Heart right ventricle (tissue), 16 donors: ENCODE data around the gene RAF1. TPM values are rescaled to one million over a fixed set of nuclear protein-coding genes. Genes with fewer than 3 reads are reported as not detected.

ENCODE experiments used
- ATAC-seq, 8 donors: fragments of 200-7000 bp; cut with Tn5 transposase; one replicate each; pipeline ENCODE4 v1.9.1; 2020; ENCODE audit warnings: mild to moderate bottlenecking in 8 of 8, moderate library complexity in 8 of 8, moderate number of reproducible peaks in 1 of 8
- DNase-seq, 2 donors: peaks; one replicate each; pipeline ENCODE4 v3.0.0-alpha.2; 2020
- H3K27ac ChIP-seq, 10 donors: fragments of 200-600 bp; sonication (generic) in 2 of 10; one replicate each; pipeline versions ENCODE4 v1.5.0 to v1.8.0; 2020 to 2022; ENCODE audit warnings: mild to moderate bottlenecking in 3 of 10
- H3K27me3 ChIP-seq, 7 donors: fragments of 200-600 bp; one replicate each; pipeline ENCODE4 v1.8.0; 2021 to 2022; ENCODE audit warnings: mild to moderate bottlenecking in 2 of 7
- H3K36me3 ChIP-seq, 9 donors: fragments of 200-600 bp; sonication (generic) in 1 of 9; one replicate each; pipeline versions ENCODE4 v1.5.0 to v1.8.0; 2020 to 2022; ENCODE audit warnings: mild to moderate bottlenecking in 2 of 9
- H3K4me1 ChIP-seq, 9 donors: fragments of 200-600 bp; sonication (generic) in 1 of 9; one replicate each; pipeline versions ENCODE4 v1.5.0 to v1.8.0; 2020 to 2022; ENCODE audit warnings: mild to moderate bottlenecking in 4 of 9
- H3K4me3 ChIP-seq, 10 donors: fragments of 200-600 bp; sonication (generic) in 2 of 10; one replicate each; pipeline versions ENCODE4 v1.5.0 to v1.8.0; 2020 to 2022; ENCODE audit warnings: mild to moderate bottlenecking in 7 of 10, moderate library complexity in 2 of 10
- H3K9me3 ChIP-seq, 11 donors: fragments of 200-600 bp in 10 of 11; sonication (generic) in 2 of 11; one replicate each; pipeline versions ENCODE4 v1.5.0 to v1.8.0; 2013 to 2022; ENCODE audit warnings: mild to moderate bottlenecking in 2 of 11, control low read depth in 1 of 11, moderate library complexity in 1 of 11
- CTCF ChIP-seq, 9 donors: fragments of 200-600 bp; sonication (generic) in 2 of 9; IDR thresholded peaks; one replicate each; pipeline versions ENCODE4 v1.5.0 to v1.8.0; 2021 to 2022; ENCODE audit warnings: antibody characterized with exemption in 9 of 9, mild to moderate bottlenecking in 5 of 9, moderate library complexity in 1 of 9
- WGBS, 2 donors: extraction: QIAGEN DNeasy Blood & Tissue Kit; methylation state at CpG; one replicate each; pipeline ENCODE4 v1.1.7; 2013; ENCODE audit warnings: inconsistent platforms in 1 of 2; 5-methylcytosine and 5-hydroxymethylcytosine counted together
- intact Hi-C, 10 donors: fragments of 100-400 bp; cut with DNase I; formaldehyde crosslinking; loops; one replicate each; pipeline versions ENCODE4 v1.11.1 to v1.14.2; 2022
- polyA plus RNA-seq, 2 donors: library from polyadenylated mRNA; stranded (reverse); fragments of 200-250 nt; gene quantifications; one replicate each; pipeline ENCODE4 v1.2.3, GENCODE V29; 2013
- total RNA-seq, 10 donors: library from RNA; stranded (reverse); fragmentation: NEBNext Ultra II Directional in 3 of 10; extraction: Animal tissue kit (Norgen Biotek cat#: 25700) in 3 of 10; gene quantifications; one replicate each; pipeline versions ENCODE4 v1.2.1 to v1.2.4, GENCODE V29; 2021 to 2023
- donor health status: Arrhythmogenic right ventricular cardiomyopathy.
- donor health status: ischemic (EF 13 %, LVEDD 7.1; RV severe dilation, severe dysfunction).
- donor health status: healthy with polysubstance abuse.
- donor health status: DM: no; HTN: yes; CAD: no.
- donor health status: DM: no; HTN: no; CAD: no.
- donor health status: ischemic (EF 25% LVEDD 6.9; RV normal size, moderate dysfunction).
- donor health status: ischemic (EF 25% LVEDD 5.7; RV mildly dilated, moderate dysfunction).
- donor health status: healthy.
- donor health status: DM: yes; HTN: yes; CAD: no.
- donor health status: Ischemic cardiomyopathy.
- donor health status: ischemic (EF 35%, LVEDD 5.7; RV mildly dilated, moderate dysfunction).
- donor health status: nonischemic (EF 11% LVEDD 7.7; RV severe dilation, severe dysfunction).
- donor health status: DM: yes; HTN: yes; CAD: no.
- donor health status: PGD.
- donor health status: ischemic (EF 29% LVEDD 5.4; RV normal size, mild dysfunction).
- donor health status: nonischemic (EF 23%, LVEDD 6.1; RV moderate dilation, normal function).

The RAF1 gene
- total and polyA plus RNA-seq, 12 donors, result 65.4 to 193 (median 123) TPM

DNA sequence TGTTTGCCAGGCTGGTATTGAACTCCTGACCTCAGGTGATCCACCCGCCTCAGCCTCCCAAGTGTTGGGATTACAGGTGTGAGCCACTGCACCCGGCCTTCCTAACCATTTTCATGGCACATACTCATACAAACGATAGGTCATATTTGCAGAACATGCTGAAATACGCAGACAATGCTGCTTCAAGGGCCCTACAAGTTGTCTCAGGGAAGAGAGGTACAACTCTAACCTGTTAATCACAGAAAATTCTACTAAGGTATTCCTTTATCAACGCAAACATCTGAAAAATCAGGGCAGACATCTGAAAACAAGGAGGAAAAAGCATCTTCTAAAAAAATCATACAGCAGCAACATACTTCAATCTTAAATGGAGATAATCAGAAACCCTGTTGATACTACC, 39.9 kb downstream of the RAF1 start:
- TF ChIP-seq CTCF (IDR thresholded peaks at IDR 0.05), result no peak
- Histone ChIP-seq H3K36me3 (no peaks in the 10 kb centered on the region), H3K4me3 (no peak overlapping the region), H3K4me1 (peaks cover 7 to 76% (median 56%) of the 10 kb centered on the region in 9 donors), H3K9me3 (no peaks in the 10 kb centered on the region), H3K27ac (no peak overlapping the region), H3K27me3 (no peaks in the 10 kb centered on the region)
- ATAC-seq (no peak), DNase-seq (no peak)
- intact Hi-C loops, result no loop called here
- 87 to 88% methylated on average over 5 of the region's 5 CpGs for WGBS, 2 donors

DNA sequence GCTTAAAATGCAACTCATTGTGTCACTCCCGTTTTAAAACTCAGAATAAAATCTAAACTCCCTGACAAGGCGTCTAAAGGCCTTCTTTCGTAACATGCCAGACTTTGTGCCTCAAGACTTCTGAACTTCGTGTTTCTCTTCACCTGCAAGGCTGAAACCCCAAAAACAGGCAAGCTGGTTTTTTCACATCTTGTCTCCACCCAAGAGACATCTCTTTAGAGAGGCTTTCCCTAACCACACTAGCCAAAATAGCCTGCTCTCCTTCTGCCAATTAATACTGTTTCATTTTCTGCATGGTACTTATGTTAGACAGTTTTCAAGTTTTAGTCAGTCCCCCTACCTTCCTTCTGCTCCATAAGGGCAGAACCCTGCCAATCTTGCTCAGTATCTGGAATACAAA, 41.6 kb downstream of the RAF1 start:
- WGBS, 2 donors, result 60 to 62% methylated on average over 4 of the region's 4 CpGs
- no peak for TF ChIP-seq CTCF (IDR thresholded peaks at IDR 0.05)

DNA sequence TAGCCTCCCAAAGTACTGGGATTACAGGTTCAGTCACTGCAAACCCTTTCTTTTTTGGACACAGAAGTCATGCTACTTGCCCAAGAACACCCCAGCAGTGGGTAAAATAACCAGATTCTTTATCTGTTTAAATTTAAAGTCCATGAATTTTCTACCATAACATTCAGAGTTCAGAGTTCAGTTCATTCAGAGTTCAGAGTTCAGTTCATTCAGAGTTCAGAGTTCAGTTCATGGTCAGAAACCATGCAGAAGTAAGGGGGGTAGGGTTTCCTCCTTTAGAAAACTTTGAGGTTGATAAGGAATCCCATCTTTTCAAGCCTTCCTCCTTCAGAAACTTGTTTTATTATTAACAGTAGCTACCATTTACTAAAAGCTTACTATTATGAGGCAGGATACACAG, 43.2 kb downstream of the RAF1 start:
- Histone ChIP-seq H3K36me3 (peaks cover 0 to 31% (median 15%) of the 10 kb centered on the region in 9 donors), H3K27ac (no peak overlapping the region), H3K27me3 (no peaks in the 10 kb centered on the region), H3K9me3 (no peaks in the 10 kb centered on the region), H3K4me3 (no peak overlapping the region), H3K4me1 (peaks cover 3 to 47% (median 36%) of the 10 kb centered on the region in 9 donors)
- intact Hi-C loops, result no loop called here
- no peak for TF ChIP-seq CTCF (IDR thresholded peaks at IDR 0.05)
- no peak for DNase-seq
- ATAC-seq, result no peak

More for the DNA sequence above, 41.6 kb downstream of the RAF1 start:
- no peak for DNase-seq
- H3K27ac ChIP-seq, result peak overlapping the region in 3 of 10 donors; percentile 5 to 54 (median 28)
- H3K9me3 ChIP-seq, result no peaks in the 10 kb centered on the region
- peak in 1 of 8 donors; percentile 32 for ATAC-seq
- intact Hi-C loops, result no loop called here
- H3K4me3 ChIP-seq, result no peak overlapping the region
- no peaks in the 10 kb centered on the region for H3K27me3 ChIP-seq
- peaks cover 0 to 15% (median 13%) of the 10 kb centered on the region in 9 donors for H3K36me3 ChIP-seq
- H3K4me1 ChIP-seq, result peaks cover 3 to 61% (median 42%) of the 10 kb centered on the region in 9 donors

GRCh38 chr3:12620305-12620704, 43.6 kb downstream of the RAF1 start:
- TF ChIP-seq CTCF (IDR thresholded peaks at IDR 0.05), result no peak
- Histone ChIP-seq H3K27me3 (no peaks in the 10 kb centered on the region), H3K9me3 (no peaks in the 10 kb centered on the region), H3K27ac (no peak overlapping the region), H3K36me3 (peaks cover 0 to 35% (median 15%) of the 10 kb centered on the region in 9 donors), H3K4me1 (peaks cover 3 to 46% (median 31%) of the 10 kb centered on the region in 9 donors), H3K4me3 (no peak overlapping the region)
- DNase-seq, result no peak
- no peak for ATAC-seq
- intact Hi-C loops, result no loop called here
- WGBS, 2 donors, result 93 to 94% methylated on average over 6 of the region's 6 CpGs
